GM21528 (cell line): Measurements from ENCODE around the gene PCARE.

Source experiments
- ATAC-seq: cut with Tn5 transposase; IDR thresholded peaks from one replicate; pipeline ENCODE4 v1.9.1; 2021; ENCODE audit warnings: mild to moderate bottlenecking, moderate library complexity; ENCODE audit not compliant: unreplicated experiment, low FRiP score

Gene PCARE

DNA sequence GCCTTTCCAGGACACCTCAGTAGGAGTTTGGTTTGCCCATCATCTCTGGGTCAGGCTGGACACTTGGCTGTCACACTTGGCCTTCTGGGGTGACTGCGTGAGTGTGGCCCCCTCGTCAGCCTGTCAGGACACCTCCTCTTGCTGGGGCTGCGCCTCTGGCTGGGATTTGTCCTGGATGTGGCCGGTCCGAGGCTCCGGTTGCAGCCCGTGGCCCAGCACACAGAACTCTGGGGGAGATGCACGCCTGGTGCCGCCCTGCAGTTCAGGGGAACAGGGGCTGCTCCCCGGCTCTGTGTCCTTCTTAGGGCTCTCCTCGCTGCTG is 9.6 kb downstream of the PCARE start:
- ATAC-seq = no peak

DNA sequence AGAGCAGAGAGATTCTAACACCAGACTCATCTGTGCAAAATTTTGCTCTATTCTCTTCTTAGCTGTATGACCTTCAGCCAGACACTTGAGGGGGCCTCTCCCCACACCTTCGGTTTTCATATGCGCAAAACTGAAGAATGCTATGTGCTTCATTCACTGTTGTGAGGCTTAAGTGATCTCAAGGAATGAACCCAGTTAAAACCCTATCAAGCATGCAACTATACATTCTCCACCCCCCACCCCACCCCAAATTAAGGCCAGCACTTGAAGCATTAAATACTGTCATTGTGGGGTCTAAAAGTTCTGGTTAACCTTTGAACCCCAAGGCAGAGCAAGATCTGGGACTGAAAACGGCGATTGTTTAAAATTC is 10.0 kb downstream of the PCARE start:
- ATAC-seq = no peak

DNA sequence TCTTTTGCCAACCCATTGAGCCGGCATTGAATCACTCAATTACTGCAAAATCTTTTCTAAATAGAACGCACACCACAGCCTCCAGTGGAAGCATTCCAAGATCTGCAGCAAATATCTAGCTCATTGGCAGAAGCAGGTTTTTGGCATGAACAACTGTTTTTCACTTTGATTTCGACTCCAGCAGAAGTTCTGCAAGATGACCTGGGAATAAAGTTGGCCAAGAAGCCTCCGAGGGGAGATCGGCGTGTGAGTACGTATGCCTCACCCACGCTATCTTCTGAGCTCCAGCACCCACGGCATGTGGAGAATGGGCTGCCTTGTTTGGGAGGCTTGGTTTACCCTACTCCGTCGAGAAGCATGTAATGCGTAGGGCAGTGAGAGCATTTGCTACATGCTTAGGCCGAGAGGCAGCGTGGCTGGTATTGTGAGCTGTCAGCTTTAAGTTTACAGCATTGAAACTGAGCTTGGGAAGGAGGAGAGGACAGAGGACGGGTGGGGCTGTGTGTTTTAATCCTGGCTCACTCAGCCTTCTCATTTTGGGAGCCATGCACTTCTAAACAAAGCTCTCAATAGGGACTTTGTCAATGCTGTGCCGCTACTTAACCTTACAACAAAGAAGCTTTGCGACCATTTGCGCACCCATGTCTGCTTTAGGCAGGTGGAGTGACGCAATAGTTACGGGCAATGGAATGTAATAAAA is 10.5 kb downstream of the PCARE start:
- no peak for ATAC-seq

DNA sequence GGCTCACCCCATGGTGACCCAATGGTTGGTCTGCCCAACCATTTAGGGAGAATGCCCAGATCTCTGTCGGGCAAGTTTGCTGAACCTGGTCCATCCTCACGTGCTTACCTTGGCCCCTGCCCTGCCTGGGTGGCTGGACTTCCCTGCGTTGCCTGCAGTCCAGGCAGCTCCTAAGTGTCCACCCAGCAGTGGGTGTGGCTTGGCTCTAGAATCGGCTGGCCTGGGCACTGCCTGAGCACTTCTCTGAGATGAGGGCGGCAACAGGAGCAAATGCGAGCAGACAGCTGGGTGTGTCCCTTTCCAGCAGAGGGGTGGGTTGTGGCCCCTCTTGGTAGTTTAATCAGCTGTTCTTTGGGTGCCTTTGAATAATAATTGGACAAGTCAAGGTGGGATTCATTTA is 11.3 kb downstream of the PCARE start:
- no peak for ATAC-seq

DNA sequence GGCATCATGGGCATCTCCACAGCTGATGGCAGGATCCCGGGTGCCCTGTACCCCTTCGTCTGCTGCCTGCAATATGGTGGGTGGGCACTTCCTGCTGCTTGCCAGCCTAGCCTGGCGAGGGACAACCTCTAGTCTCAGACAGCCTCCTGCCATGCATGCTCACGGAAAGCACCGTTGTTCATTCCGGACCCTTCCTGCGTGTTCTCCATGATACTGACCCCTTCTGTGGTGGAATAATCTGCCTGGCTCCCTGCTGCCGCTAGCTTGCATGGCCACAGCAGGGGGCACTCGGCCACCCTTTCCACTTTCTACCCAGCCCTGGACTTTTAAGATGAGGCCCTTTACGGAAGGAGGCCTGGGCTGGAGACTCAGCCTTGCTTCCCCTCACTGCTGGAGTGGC is 12.0 kb downstream of the PCARE start:
- no peak for ATAC-seq

DNA sequence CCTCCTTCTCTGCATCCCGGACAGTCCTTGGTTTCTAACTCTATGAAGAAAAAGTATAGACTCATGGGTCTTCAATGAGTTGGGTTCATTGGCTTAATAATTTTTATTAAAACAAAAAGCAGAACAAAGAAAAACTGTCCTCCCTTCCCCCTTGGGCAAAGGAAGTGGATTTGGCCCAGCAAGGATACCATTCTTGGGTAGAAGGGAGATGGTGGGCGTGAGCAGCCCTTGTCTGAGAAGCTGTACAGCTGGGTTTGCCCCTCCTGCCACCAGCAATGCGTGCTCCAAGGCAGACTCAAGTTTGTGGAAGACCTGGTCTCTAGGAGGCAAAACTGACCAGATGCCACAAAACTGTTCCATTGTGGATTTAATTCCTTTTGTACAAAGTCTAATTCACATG is 12.7 kb downstream of the PCARE start:
- ATAC-seq = no peak

DNA sequence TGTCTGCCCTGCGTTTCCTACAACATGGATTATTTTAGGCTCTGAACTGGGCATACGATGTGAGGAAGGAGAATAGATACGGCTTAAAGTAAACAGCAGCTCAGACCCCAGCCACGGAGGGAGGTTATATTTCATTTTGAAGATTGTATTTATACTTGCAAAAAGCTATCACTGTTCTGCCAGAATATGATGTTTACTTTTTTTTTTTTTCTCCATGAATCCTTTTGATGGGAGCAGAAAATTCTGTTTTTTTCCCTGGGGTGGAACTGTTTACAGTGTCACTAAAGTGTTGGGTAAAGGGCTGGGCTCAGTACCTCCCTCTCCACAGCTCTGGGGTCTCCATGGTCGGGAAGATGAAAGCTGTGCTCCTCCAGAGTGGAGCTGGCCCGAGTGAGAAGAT is 13.1 kb downstream of the PCARE start:
- ATAC-seq = no peak

DNA sequence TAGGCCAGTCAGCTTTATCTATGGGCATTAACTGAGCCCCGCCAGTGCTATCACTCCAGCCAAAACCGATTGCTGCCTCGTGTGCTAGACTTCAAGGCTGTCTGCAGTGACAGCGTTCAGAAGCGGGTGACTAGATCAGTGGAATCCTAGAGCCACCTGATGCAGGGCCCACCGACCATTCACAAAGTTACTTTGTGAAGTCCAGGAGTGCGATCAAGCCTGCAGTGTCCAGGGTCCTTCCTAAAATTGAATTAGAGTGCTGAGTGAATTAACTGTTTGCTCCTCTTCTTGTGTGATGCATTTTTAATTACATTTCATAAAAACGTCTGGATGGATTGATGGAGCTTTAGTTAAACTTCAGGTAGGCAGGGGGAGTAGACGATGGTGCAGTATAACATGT is 13.9 kb downstream of the PCARE start:
- ATAC-seq = no peak

DNA sequence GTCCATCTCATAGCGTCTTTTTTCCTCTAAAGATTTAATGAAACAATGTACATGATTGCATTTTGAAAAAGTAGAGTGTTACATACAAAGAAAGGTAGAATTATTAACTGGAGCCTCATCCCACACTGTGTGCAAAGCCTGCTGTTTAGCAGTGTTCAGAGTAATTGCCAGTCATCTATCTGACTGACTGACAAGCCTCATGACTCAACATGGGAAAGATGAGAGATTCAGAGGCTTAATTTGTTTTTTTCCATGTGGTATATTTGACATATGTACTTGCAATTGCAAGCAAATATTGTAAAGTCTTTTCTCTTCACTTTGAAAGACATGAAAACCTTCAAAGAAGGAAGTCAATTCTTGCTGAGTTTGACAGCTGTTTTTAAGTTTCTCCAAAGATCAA is 14.7 kb downstream of the PCARE start:
- no peak for ATAC-seq

DNA sequence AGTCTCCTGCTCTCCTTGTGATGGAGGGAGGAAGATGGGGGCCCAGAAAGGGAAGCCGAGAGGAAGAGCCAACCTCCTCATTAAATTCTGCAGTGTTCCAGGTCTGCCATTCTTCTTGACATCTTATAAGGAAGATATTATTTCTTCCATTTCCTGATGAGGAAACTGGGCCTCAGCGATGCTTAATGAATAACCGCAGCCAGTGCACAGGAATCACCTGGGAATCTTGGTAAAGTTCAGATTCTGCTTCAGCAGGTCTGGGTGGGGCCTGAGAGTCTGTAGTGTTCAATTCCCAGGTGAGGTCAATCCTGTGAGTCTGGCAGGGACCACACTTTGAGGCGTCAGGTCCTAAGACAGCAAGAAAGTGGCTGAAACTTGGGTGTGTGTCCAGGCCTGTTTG is 17.3 kb downstream of the PCARE start:
- ATAC-seq = no peak

DNA sequence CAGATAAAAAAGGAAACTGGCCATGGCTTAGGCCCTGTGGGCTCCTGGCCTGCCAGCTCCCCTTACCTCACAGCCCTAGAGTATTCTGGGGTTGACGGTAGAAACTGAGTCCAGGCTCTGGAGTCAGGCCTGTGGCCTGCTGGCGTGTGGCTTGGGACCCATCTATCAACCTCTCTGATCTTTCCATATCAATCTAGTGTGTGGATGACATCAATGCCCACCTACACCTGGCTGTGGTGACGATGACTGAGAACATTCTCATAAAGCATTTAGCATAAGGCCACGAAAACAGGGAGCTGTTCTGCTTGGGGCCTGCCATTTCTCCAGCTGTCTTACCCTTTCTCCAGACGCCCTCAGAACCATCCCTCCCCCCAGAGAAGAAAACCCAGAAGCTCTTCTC is 17.9 kb downstream of the PCARE start:
- no peak for ATAC-seq

DNA sequence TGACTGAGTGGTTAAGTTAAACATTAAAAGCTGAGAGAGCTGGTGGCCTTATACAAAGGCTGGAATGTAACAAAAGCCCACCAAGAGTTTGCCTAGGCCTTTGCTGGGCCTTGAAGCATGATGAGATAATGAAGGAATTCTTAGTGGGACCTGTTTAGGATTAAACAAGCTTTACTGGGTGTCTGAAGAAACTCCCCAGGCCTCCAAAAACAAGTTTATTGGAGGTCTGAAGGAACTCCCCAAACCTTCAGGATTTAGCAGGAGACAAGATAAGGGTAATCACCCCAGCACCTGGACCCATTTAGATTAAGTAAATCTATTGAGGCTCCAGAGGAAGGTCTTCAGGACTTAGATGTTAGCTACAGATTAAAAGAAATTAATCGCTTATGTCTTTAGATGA is 18.7 kb downstream of the PCARE start:
- no peak for ATAC-seq

DNA sequence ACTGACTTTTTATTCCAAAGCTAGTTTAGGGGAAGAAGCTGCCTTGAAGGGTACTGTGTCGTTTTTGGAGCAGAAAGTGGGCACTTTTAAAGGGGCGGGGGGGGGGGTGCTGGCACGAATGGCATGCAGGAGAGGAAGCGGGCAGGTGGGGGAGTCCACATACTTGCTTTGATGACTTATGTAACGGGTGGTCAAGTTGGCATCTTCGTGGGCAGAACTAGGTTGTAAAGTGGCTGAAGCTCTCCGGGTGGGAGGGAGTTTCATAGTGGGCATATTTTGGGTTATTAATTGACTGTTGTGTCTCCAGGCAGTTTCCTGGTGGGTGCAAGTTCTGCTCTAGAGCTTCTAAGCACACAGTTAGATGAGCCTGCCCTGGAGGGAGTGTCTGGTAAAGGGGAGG is 19.9 kb downstream of the PCARE start:
- ATAC-seq = no peak

DNA sequence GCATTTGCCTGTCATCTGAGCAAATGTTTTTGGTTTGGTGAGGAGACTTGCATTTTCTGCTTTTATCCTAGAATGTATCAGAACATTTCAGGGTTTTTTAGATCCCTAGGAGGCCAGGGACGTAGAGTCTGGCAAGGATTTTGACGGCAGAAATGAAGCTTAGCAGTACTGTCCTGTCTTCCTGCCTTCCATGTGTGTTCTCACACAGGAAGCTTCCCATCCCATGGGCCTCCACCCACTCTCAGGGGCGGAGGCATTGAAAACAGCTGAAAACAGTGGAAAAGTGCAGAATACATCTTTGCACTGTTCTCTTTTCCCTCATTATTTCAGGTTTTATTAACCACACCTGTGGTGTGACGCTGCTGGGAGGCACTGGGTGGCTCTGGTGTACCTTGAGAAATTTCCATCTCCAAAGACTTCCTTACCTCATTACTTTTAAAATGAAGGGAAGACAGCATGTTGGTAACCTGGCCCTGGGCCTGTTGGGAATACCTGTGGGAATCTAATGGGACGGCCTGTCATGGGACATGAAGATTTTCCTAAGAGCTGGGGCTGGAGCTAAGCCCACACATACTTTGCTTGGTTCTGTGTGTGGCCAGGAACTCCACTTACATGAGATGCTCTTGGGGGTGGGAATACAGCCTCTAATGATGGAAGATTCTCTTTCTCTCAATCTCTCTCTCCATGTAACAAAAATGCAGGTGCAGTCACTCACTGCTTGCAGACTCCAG is 20.5 kb downstream of the PCARE start:
- ATAC-seq = no peak

DNA sequence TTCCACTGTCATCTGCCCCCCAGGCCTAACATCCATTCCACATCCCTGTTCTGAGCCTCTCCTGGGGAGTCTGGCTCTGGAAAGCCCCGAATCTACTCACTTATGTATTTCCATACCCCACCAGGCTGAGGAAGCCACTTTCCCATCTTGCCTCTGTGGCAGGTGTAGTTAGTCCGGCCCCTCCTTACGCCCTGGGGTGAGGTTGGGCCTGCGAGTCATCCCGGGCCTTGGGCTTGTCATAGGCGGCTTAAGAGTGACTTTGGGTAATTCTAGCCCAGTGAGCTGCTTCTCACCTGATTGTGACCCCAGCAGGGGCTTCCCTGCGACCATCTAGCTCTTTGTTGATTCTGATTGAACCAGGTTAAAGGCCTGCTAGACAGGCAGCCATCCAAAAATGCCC is 21.1 kb downstream of the PCARE start:
- no peak for ATAC-seq

DNA sequence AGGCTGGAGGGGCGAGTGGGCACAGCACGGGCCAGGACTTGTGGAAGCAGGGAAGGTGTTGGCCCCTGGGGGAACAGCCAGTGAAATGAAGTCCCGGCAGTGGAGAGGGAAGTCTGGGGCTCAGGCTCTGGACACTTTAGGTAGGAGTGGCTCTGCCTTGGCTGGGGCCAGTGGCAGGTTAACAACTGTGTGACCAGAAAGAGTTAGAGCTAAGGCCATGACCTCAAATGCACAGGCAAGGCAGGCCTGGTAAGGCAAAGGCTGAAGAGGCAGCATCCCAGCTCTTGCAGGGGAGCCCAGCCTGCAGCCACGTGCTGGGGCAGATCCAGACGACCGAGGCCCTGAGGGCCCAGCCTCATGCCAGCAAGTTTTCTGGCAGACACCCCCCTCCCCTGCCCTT is 21.5 kb downstream of the PCARE start:
- ATAC-seq = no peak

DNA sequence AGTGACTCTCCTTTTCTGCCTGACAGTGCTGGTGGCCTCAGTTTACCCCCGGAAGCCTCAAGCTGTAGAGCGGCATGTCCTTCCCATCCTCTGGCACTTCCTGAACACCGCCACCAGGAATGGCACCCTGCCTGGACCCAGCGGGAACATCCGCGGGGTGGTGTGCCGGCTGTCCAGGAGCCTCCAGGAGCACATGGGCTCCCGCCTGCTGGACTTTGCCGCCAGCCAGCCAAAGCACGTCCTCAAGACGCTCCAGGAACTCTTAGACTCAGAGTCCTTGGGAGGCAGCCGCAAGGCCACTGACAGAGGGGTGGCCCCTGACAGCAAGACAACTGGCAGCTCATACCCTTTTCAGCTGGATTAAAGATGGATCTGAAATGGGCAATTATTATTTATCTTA is 22.6 kb downstream of the PCARE start:
- ATAC-seq = no peak

DNA sequence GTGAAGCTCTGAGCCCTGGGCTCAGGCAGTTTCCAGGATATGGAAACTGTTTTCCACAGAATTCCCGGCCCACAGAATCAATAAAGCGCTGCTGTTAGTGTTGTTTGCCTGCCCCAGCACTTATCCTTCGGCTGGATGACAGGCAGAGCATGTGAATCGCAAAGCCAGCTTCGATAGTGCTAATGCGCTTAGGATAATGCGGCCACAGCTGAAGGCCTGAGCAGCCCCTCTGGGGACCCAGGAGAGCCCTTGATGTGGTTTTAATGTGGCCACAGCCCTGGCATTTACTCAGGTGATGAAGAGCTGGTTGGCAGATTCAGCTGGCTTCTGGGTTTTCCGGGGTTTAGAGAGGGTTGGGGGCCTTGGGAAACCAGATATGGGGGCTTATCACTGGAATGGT is 23.7 kb downstream of the PCARE start:
- ATAC-seq = no peak

DNA sequence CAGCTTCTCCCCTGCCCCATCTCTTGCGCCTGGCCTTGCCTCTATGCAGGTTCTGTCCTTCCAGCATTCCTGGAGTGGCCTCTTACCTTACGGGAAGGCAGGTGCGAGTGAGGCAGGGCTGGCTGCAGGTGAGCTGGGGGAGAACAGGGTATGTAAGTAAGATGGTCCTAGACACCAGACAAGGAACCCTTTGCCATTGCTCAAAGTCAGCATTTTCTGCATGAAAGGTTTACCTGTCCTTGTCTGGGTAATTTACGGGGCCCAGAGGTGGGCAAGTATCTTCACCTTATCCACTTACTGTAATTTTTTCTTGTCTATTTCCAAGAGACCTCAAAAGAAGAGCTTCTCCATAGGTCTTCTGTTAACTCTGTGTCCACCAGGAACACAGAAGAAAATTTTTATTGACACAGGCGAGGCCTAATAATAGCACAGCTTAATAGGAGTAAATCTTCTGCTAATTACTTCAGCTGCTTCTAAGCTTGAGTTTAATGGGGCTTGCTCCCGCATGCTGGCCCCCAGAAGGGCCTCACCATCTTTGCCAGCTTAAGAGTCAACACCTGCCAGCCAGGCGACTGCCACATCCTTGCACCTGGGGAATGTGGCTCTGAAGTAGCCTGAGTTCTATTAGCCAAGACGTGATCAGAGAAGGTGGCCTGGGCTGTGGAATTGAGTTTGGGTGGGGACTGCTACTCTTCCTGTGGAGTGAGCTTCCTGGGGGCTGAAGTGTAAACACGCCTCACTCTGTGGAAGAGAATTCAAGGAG is 27.1 kb downstream of the PCARE start:
- no peak for ATAC-seq

DNA sequence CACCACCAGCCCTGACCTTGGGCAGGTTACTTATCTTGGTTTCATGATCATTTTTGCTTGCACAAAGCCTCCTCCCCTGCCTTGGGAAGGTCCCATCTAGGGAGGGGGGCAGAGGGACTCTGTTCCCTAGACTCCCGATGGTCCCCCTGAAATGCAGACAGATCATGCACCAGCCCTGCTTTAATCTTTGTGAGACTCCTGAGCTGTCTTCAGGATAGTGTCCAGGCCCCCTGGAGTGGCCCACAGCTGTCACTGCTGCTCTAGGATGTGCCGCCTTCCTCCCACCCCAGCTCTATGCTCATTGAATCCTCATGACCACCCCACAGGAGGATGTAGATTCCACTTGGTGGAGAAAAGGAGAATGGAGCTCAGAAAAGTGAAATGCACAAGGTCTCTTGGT is 28.0 kb downstream of the PCARE start:
- no peak for ATAC-seq

DNA sequence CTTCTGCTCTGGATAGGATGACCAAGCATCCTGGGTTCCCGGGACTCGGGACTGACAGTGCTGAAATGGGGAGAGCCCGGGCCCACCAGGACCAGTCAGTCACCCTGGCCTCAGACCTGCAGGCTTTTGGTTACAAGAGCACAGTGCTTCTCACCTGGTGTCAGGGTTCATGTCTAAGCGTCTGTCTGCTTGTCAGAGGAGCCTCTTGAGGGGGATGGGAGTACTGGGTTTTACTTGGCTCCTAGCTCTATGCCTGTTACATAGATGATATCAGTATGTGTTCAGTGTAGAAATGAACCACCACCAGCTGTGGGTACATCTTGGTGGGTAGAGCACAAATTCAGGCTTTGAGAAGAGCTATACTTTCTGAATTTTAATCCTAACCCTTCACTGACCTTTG is 29.9 kb downstream of the PCARE start:
- no peak for ATAC-seq

DNA sequence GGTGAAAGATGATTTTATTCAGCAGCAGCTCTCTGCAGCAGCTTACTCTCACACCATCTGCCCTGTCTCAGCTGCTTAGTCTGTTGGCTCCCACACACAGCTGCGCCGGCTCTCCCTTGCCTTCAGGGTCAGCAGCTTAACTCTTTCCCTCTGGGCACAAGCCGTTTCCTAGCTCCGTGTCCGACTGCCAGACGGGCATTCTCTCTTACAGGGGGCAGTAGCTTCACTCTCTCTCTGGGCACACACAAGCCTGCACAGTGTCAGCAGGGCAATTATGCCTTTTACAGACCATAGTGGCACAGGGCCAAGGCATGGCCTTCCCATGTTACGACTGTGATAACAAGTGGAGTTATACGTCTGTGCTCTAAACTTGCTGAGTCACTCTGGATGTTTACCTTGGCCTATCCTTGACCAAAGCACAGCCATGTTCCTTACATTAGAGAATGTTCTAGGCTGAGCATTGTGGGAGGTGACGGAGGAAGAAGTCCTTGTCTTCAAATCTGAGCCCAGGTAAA is 31.7 kb downstream of the PCARE start:
- no peak for ATAC-seq
